ENCODE data around the gene YAP1. TPM values are rescaled to one million over a fixed set of nuclear protein-coding genes. Genes with fewer than 3 reads are reported as not detected.

YAP1 gene
- polyA plus RNA-seq, 2 of the 4 experiments (the other 2 are of a cell fraction): 40.4 to 48.0 TPM

DNA sequence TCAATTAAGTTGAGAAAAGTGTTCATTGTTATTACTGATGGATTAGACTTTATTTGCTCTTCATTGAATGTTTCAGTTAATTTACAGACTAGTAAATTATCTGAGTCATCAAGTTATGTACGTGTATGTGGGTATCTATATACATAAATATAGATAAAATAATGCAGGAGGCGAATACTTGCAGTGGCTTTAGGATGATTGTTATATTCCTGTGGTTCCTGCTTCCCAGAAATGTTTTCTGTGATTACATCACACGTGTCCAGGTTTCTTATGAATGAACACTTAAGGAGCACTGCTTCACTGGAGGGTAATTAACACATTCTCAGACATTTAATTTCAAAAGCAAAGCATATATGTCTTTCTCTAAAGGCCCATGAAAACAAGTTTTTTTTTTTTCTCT lies 28.4 kb downstream of the YAP1 start:
- FAIRE-seq (no peak), DNase-seq (ENCODE audit: low read depth in 1 of 2, low spot score in 1 of 2) (no peak)

DNA sequence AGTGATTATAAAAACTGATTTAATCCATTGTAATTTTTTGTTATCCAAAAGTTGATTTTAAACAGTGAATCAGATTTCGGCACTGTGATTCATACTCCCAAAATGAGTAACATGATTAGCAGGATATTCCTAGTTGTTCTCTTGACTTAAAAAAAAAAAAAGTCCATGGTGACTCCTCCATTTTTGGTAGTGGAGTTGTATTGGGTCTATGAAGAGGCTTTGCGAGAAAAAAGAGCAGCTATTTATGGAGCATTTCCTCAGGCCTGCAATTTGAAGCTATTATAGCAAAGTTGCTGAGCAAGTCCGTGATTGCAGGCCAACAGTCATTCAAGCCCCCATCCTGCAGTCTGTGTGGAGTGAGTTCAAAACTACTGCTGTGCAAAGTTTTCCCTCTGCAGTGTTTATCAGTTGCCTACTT lies 28.8 kb downstream of the YAP1 start:
- H3K4me2 ChIP-seq: peak overlapping the region; percentile 42

More for the DNA sequence above, 28.4 kb downstream of the YAP1 start:
- Histone ChIP-seq H3K4me2 (peak overlapping the region; percentile 42), H3K27ac (peak overlapping the region in 1 of 2 experiments; percentile 52; a peak in 1 of 6 replicates), H3K9me3 (no peaks in the 10 kb centered on the region), H3K4me3 (no peak overlapping the region), H3K4me1 (peaks cover 19% of the 10 kb centered on the region)
- POLR2A ChIA-PET: no interaction called here
- CTCF ChIA-PET: interaction anchor here (1.1 kb wide), 1 partner anchor 30 kb away, joined by 3 read pairs; no protein-coding TSS in a partner anchor
- ATAC-seq: no peak
- WGBS (ENCODE audit: missing lambda C conversion rate): 76% methylated on average over 3 of the region's 3 CpGs
- TF ChIP-seq, protein P1, sequence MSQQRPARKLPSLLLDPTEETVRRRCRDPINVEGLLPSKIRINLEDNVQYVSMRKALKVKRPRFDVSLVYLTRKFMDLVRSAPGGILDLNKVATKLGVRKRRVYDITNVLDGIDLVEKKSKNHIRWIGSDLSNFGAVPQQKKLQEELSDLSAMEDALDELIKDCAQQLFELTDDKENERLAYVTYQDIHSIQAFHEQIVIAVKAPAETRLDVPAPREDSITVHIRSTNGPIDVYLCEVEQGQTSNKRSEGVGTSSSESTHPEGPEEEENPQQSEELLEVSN (IDR thresholded peaks at IDR 0.05; ENCODE audit: borderline replicate concordance, low read depth): no peak
- no peak for TF ChIP-seq POLR2AphosphoS2 (conservative IDR thresholded peaks at IDR 0.05; ENCODE audit: low read length)
- TF ChIP-seq NFE2L2 (conservative IDR thresholded peaks at IDR 0.05; ENCODE audit: low read length): no peak
- no peak for TF ChIP-seq ZNF302 (CRISPR knock-in tag; IDR thresholded peaks at IDR 0.05)
- TF ChIP-seq BHLHE40 (IDR thresholded peaks at IDR 0.05; ENCODE audit: low read depth, low read length): no peak
- TF ChIP-seq SREBF2 (IDR thresholded peaks at IDR 0.05): no peak
- no peak for TF ChIP-seq EHF (CRISPR knock-in tag; IDR thresholded peaks at IDR 0.05)
- TF ChIP-seq RARB (CRISPR knock-in tag; IDR thresholded peaks at IDR 0.05): no peak
- TF ChIP-seq, protein P2, sequence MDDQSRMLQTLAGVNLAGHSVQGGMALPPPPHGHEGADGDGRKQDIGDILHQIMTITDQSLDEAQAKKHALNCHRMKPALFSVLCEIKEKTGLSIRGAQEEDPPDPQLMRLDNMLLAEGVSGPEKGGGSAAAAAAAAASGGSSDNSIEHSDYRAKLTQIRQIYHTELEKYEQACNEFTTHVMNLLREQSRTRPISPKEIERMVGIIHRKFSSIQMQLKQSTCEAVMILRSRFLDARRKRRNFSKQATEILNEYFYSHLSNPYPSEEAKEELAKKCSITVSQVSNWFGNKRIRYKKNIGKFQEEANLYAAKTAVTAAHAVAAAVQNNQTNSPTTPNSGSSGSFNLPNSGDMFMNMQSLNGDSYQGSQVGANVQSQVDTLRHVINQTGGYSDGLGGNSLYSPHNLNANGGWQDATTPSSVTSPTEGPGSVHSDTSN (IDR thresholded peaks at IDR 0.05): no peak
- no peak for TF ChIP-seq TP53 (CRISPR knock-in tag; IDR thresholded peaks at IDR 0.05)
- TF ChIP-seq HDAC2 (IDR thresholded peaks at IDR 0.05): no peak
- no peak for TF ChIP-seq ZFP36 (IDR thresholded peaks at IDR 0.05; ENCODE audit: borderline replicate concordance, partially characterized antibody)

More for the DNA sequence above, 28.8 kb downstream of the YAP1 start:
- ChIA-PET CTCF (interaction anchor here (1.1 kb wide), 2 partner anchors 29 to 130 kb away, joined by 3 read pairs; no protein-coding TSS in a partner anchor), POLR2A (no interaction called here)
- 64% methylated on average over 3 of the region's 3 CpGs for WGBS (ENCODE audit: missing lambda C conversion rate)
- no peak for ATAC-seq
- peak overlapping the region in 1 of 2 experiments; percentile 60; a peak in 3 of 6 replicates for H3K27ac ChIP-seq
- H3K4me3 ChIP-seq: no peak overlapping the region
- H3K9me3 ChIP-seq: no peaks in the 10 kb centered on the region
- no peak for FAIRE-seq
- TF ChIP-seq, protein P2 (IDR thresholded peaks at IDR 0.05): no peak
- TF ChIP-seq JUN (IDR thresholded peaks at IDR 0.05) (no peak), ZC3H11A (IDR thresholded peaks at IDR 0.05) (no peak), POLR2AphosphoS2 (conservative IDR thresholded peaks at IDR 0.05; ENCODE audit: low read length) (no peak), NR3C1 (IDR thresholded peaks at IDR 0.05) (no peak), HEYL (CRISPR knock-in tag; IDR thresholded peaks at IDR 0.05) (no peak), PHF8 (IDR thresholded peaks at IDR 0.05; ENCODE audit: borderline replicate concordance, low read depth) (no peak), KDM1A (IDR thresholded peaks at IDR 0.05; ENCODE audit: low read depth) (no peak), CEBPB (IDR thresholded peaks at IDR 0.05) (no peak), ESRRA (IDR thresholded peaks at IDR 0.05; ENCODE audit: borderline replicate concordance, low read length) (no peak), SREBF2 (IDR thresholded peaks at IDR 0.05) (no peak), CHD4 (IDR thresholded peaks at IDR 0.05; ENCODE audit: borderline replicate concordance) (no peak), ZNF302 (CRISPR knock-in tag; IDR thresholded peaks at IDR 0.05) (no peak)
- TF ChIP-seq, protein P3, sequence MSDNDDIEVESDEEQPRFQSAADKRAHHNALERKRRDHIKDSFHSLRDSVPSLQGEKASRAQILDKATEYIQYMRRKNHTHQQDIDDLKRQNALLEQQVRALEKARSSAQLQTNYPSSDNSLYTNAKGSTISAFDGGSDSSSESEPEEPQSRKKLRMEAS (IDR thresholded peaks at IDR 0.05): no peak
- TF ChIP-seq, protein P4, sequence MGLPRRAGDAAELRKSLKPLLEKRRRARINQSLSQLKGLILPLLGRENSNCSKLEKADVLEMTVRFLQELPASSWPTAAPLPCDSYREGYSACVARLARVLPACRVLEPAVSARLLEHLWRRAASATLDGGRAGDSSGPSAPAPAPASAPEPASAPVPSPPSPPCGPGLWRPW (IDR thresholded peaks at IDR 0.05): no peak
- TF ChIP-seq, protein P5, sequence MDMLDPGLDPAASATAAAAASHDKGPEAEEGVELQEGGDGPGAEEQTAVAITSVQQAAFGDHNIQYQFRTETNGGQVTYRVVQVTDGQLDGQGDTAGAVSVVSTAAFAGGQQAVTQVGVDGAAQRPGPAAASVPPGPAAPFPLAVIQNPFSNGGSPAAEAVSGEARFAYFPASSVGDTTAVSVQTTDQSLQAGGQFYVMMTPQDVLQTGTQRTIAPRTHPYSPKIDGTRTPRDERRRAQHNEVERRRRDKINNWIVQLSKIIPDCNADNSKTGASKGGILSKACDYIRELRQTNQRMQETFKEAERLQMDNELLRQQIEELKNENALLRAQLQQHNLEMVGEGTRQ (IDR thresholded peaks at IDR 0.05): no peak
- TF ChIP-seq, protein P6, sequence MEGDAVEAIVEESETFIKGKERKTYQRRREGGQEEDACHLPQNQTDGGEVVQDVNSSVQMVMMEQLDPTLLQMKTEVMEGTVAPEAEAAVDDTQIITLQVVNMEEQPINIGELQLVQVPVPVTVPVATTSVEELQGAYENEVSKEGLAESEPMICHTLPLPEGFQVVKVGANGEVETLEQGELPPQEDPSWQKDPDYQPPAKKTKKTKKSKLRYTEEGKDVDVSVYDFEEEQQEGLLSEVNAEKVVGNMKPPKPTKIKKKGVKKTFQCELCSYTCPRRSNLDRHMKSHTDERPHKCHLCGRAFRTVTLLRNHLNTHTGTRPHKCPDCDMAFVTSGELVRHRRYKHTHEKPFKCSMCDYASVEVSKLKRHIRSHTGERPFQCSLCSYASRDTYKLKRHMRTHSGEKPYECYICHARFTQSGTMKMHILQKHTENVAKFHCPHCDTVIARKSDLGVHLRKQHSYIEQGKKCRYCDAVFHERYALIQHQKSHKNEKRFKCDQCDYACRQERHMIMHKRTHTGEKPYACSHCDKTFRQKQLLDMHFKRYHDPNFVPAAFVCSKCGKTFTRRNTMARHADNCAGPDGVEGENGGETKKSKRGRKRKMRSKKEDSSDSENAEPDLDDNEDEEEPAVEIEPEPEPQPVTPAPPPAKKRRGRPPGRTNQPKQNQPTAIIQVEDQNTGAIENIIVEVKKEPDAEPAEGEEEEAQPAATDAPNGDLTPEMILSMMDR (IDR thresholded peaks at IDR 0.05): no peak
- peaks cover 24% of the 10 kb centered on the region for H3K4me1 ChIP-seq
- DNase-seq (ENCODE audit: low read depth in 1 of 2, low spot score in 1 of 2): no peak
